Neural progenitor cell (in vitro differentiated cells): ENCODE results near the gene PRL. TPM values are rescaled to one million over a fixed set of nuclear protein-coding genes. Genes with fewer than 3 reads are reported as not detected.

Source experiments
- DNase-seq: peaks from one replicate; pipeline ENCODE4 v3.0.0-alpha.2; 2016; ENCODE audit warnings: low spot score
- H2AFZ ChIP-seq: fragments of 200-600 bp; sonication (generic); replicated peaks from 2 replicates; pipeline ENCODE4 v1.6.1; 2016; ENCODE audit warnings: antibody characterized with exemption
- H3F3A ChIP-seq: fragments of 200-600 bp; sonication (generic); 2 replicates; pipeline ENCODE4 v1.6.1; 2016; ENCODE audit warnings: antibody characterized with exemption, low read depth
- H3K27ac ChIP-seq: fragments of 200-600 bp; sonication (generic); 2 replicates; pipeline ENCODE4 v1.5.1; 2016; ENCODE audit warnings: mild to moderate bottlenecking
- H3K27me3 ChIP-seq: fragments of 200-600 bp; sonication (generic); 2 replicates; pipeline ENCODE4 v1.6.1; 2016; ENCODE audit warnings: mild to moderate bottlenecking, moderate library complexity
- H3K36me3 ChIP-seq: fragments of 200-600 bp; sonication (generic); 2 replicates; pipeline ENCODE4 v1.5.1; 2016
- H3K4me1 ChIP-seq: fragments of 200-600 bp; sonication (generic); 2 replicates; pipeline ENCODE4 v1.6.1; 2016; ENCODE audit warnings: mixed run types
- H3K4me2 ChIP-seq: fragments of 200-600 bp; sonication (generic); 2 replicates; pipeline ENCODE4 v1.6.1; 2016
- H3K4me3 ChIP-seq: fragments of 200-600 bp; sonication (generic); 2 replicates; pipeline ENCODE4 v1.5.1; 2016
- H3K79me2 ChIP-seq: fragments of 200-600 bp; sonication (generic); 2 replicates; pipeline ENCODE4 v1.6.1; 2016; ENCODE audit warnings: low read depth
- H3K9ac ChIP-seq: fragments of 200-600 bp; sonication (generic); 2 replicates; pipeline ENCODE4 v1.6.1; 2016
- H3K9me3 ChIP-seq: fragments of 200-600 bp; sonication (generic); 2 replicates; pipeline ENCODE4 v1.5.1; 2016; ENCODE audit warnings: low read depth
- H4K20me1 ChIP-seq: fragments of 200-600 bp; sonication (generic); 2 replicates; pipeline ENCODE4 v1.6.1; 2016; ENCODE audit warnings: low read depth
- H3K27ac Mint-ChIP-seq: 3 replicates; pipeline ENCODE4 v1.8.0; 2021; ENCODE audit warnings: mixed read lengths
- H3K27me3 Mint-ChIP-seq: 2 replicates; pipeline ENCODE4 v1.8.0; 2022; ENCODE audit warnings: low read depth, mild to moderate bottlenecking, inconsistent platforms, moderate library complexity, mixed read lengths; ENCODE audit not compliant: insufficient read depth
- H3K36me3 Mint-ChIP-seq: 3 replicates; pipeline ENCODE4 v1.8.0; 2021; ENCODE audit warnings: mixed read lengths
- H3K4me1 Mint-ChIP-seq: 3 replicates; pipeline ENCODE4 v1.8.0; 2021; ENCODE audit warnings: mixed read lengths
- H3K4me3 Mint-ChIP-seq: 3 replicates; pipeline ENCODE4 v1.8.0; 2021; ENCODE audit warnings: mild to moderate bottlenecking, moderate library complexity, mixed read lengths
- H3K9me3 Mint-ChIP-seq: 3 replicates; pipeline ENCODE4 v1.8.0; 2020; ENCODE audit warnings: mixed read lengths
- CTCF ChIP-seq: fragments of 200-600 bp; sonication (generic); IDR thresholded peaks from 2 replicates; pipeline ENCODE4 v1.5.1; 2017; ENCODE audit warnings: antibody characterized with exemption, mild to moderate bottlenecking
- EZH2 ChIP-seq: fragments of 200-600 bp; sonication (generic); IDR thresholded peaks from 2 replicates; pipeline ENCODE4 v1.6.1; 2017; ENCODE audit warnings: antibody characterized with exemption, mild to moderate bottlenecking, moderate library complexity
- EZH2phosphoT487 ChIP-seq: fragments of 200-600 bp; sonication (generic); IDR thresholded peaks from 2 replicates; pipeline ENCODE4 v1.6.1; 2017; ENCODE audit warnings: antibody characterized with exemption
- total RNA-seq: library from RNA; depleted of rRNA; stranded (reverse); fragments of >200 nt; gene quantifications from 2 replicates; pipeline ENCODE4 v1.2.3, GENCODE V29; 2015; ENCODE audit warnings: low replicate concordance

The PRL gene
- total RNA-seq, 1 donor from 2014 or later: not detected

GRCh38 chr6:22294301-22294700 is 2.5 kb downstream of the PRL start:
- no peak for TF ChIP-seq CTCF
- no peak for TF ChIP-seq EZH2
- no peak for TF ChIP-seq EZH2phosphoT487
- no peak overlapping the region for H3K27ac ChIP-seq
- H3K27me3 Mint-ChIP-seq: no peaks in the 10 kb centered on the region
- H3K4me2 ChIP-seq: no peak overlapping the region
- peak overlapping the region; percentile 61 for H2AFZ ChIP-seq
- H3K4me1 Mint-ChIP-seq: peaks cover 3% of the 10 kb centered on the region
- H3K9me3 Mint-ChIP-seq: peaks cover 4% of the 10 kb centered on the region
- no peaks in the 10 kb centered on the region for H3F3A ChIP-seq
- no peak overlapping the region for H3K4me3 Mint-ChIP-seq
- peaks cover 3% of the 10 kb centered on the region for H3K36me3 Mint-ChIP-seq
- no peaks in the 10 kb centered on the region for H3K27me3 ChIP-seq
- no peaks in the 10 kb centered on the region for H3K79me2 ChIP-seq
- H3K4me3 ChIP-seq: no peak overlapping the region
- H3K4me1 ChIP-seq: peaks cover 2% of the 10 kb centered on the region
- H3K27ac Mint-ChIP-seq: no peak overlapping the region
- H3K9me3 ChIP-seq: no peaks in the 10 kb centered on the region
- no peak for DNase-seq
- H4K20me1 ChIP-seq: no peaks in the 10 kb centered on the region
- no peak overlapping the region for H3K9ac ChIP-seq
- H3K36me3 ChIP-seq: no peaks in the 10 kb centered on the region

GRCh38 chr6:22290045-22290444 is 6.8 kb downstream of the PRL start:
- no peak overlapping the region for H3K27ac Mint-ChIP-seq
- no peaks in the 10 kb centered on the region for H3K79me2 ChIP-seq
- no peak for DNase-seq

GRCh38 chr6:22288721-22289120 is 8.1 kb downstream of the PRL start:
- Mint-ChIP-seq H3K4me1 (peaks cover 5% of the 10 kb centered on the region), H3K9me3 (peaks cover 6% of the 10 kb centered on the region), H3K27ac (no peak overlapping the region), H3K4me3 (no peak overlapping the region), H3K27me3 (no peaks in the 10 kb centered on the region), H3K36me3 (no peaks in the 10 kb centered on the region)
- Histone ChIP-seq H3K27ac (no peak overlapping the region), H4K20me1 (no peaks in the 10 kb centered on the region), H3K9me3 (no peaks in the 10 kb centered on the region), H3K9ac (no peak overlapping the region), H3K79me2 (no peaks in the 10 kb centered on the region), H3F3A (no peaks in the 10 kb centered on the region), H2AFZ (no peak overlapping the region), H3K4me3 (no peak overlapping the region), H3K27me3 (no peaks in the 10 kb centered on the region), H3K4me2 (no peak overlapping the region), H3K36me3 (no peaks in the 10 kb centered on the region), H3K4me1 (peaks cover 2% of the 10 kb centered on the region)
- TF ChIP-seq EZH2: no peak
- TF ChIP-seq EZH2phosphoT487: no peak
- no peak for TF ChIP-seq CTCF
- DNase-seq: no peak

More at GRCh38 chr6:22290045-22290444, 6.8 kb downstream of the PRL start:
- no peak overlapping the region for H3K4me3 ChIP-seq
- H3K4me1 Mint-ChIP-seq: peaks cover 6% of the 10 kb centered on the region
- peaks cover 6% of the 10 kb centered on the region for H3K9me3 Mint-ChIP-seq
- H3K9me3 ChIP-seq: no peaks in the 10 kb centered on the region
- H2AFZ ChIP-seq: no peak overlapping the region
- no peaks in the 10 kb centered on the region for H4K20me1 ChIP-seq
- peaks cover 2% of the 10 kb centered on the region for H3K4me1 ChIP-seq
- H3K9ac ChIP-seq: no peak overlapping the region
- TF ChIP-seq EZH2phosphoT487 (no peak), CTCF (no peak)
- H3K36me3 Mint-ChIP-seq: no peaks in the 10 kb centered on the region
- H3K27ac ChIP-seq: no peak overlapping the region
- no peak overlapping the region for H3K4me2 ChIP-seq
- no peaks in the 10 kb centered on the region for H3K27me3 ChIP-seq
- no peaks in the 10 kb centered on the region for H3K27me3 Mint-ChIP-seq
- no peaks in the 10 kb centered on the region for H3F3A ChIP-seq
- H3K4me3 Mint-ChIP-seq: no peak overlapping the region
- H3K36me3 ChIP-seq: no peaks in the 10 kb centered on the region
